ENCODE data around the gene INTU.
"Not testable (repeated sequence)": the region's sequence is repeated elsewhere in the genome, so short reads cannot be mapped to it uniquely, and the experiment has no call there.

The INTU gene

DNA sequence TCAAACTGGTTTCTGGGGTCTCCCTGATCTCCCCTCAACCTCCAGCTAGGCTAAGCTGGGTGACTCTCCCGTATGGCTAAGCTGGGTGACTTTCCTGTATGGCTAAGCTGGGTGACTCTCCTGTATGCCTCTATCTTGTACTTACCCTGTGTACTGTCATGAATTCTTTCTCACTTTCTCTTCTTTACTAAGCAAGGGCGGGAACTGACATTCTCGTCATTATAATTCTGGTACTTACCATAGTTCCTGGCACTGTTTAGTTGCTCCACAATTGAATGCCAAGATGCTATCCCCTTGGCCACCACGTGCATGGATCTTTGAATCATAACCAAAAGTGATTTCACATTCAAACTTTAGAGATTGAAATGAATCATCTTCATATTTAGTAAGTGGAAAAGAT, 8.8 kb downstream of the INTU start:
- no peaks in the 10 kb centered on the region for H3K4me1 ChIP-seq (ENCODE audit: control insufficient read depth in 1 of 2, insufficient read depth in 2 of 2, low read length in 2 of 2)
- H3K27me3 ChIP-seq (ENCODE audit: control insufficient read depth in 1 of 2, insufficient read depth in 2 of 2, low read length in 2 of 2), result no peaks in the 10 kb centered on the region
- no peak overlapping the region for H3K27ac ChIP-seq (ENCODE audit: low read depth, low read length)
- H3K9ac ChIP-seq (ENCODE audit: low read depth in 1 of 2, low read length in 2 of 2), result no peak overlapping the region
- H3K9me3 ChIP-seq (ENCODE audit: control insufficient read depth in 1 of 2, low read length in 2 of 2), result no peaks in the 10 kb centered on the region
- no peaks in the 10 kb centered on the region for H3K36me3 ChIP-seq (ENCODE audit: control insufficient read depth in 1 of 2, insufficient read depth in 2 of 2, low read length in 2 of 2)
- H3K4me3 ChIP-seq (ENCODE audit: low read depth in 1 of 2, low read length in 2 of 2), result no peak overlapping the region

DNA sequence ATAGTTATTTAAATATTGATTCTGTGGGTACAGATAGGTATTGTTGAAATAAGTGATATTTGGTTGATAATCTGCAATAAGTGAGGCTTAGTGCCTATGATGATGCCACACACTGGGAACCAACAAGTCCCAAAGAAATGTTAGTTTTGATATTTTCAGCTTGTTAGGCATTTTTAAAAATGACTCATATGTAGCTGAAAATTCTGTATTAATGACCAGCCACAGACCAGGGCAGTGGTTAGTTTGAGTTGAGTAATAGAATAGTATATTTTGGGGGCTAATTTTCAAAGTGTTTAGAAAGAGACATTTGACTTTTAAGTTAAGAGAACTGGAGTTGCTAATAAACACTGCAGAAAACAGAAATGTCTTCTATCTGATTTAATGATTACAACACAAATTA, 9.4 kb downstream of the INTU start:
- H3K36me3 ChIP-seq (ENCODE audit: control insufficient read depth in 1 of 2, insufficient read depth in 2 of 2, low read length in 2 of 2), result no peaks in the 10 kb centered on the region
- H3K27ac ChIP-seq (ENCODE audit: low read depth, low read length), result no peak overlapping the region
- no peaks in the 10 kb centered on the region for H3K4me1 ChIP-seq (ENCODE audit: control insufficient read depth in 1 of 2, insufficient read depth in 2 of 2, low read length in 2 of 2)

DNA sequence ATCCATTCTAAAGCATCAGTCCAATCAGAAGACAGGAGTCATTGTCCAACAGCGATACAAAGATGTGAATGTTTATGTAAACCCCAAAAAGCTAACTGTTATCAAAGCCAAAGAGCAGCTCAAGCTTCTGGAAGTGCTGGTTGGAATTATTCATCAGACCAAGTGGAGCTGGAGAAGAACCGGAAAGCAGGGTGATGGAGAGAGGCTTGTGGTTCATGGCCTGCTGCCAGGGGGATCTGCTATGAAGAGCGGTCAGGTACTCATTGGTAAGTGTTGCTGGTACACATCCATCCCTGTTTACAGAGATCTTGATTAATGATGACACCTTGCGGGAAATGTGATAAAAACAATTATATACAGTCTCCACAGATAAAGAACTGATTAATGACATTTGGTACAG, 11.0 kb downstream of the INTU start:
- Histone ChIP-seq H3K36me3 (ENCODE audit: control insufficient read depth in 1 of 2, insufficient read depth in 2 of 2, low read length in 2 of 2) (no peaks in the 10 kb centered on the region), H3K27ac (ENCODE audit: low read depth, low read length) (no peak overlapping the region), H3K4me1 (ENCODE audit: control insufficient read depth in 1 of 2, insufficient read depth in 2 of 2, low read length in 2 of 2) (no peaks in the 10 kb centered on the region), H3K9me3 (ENCODE audit: control insufficient read depth in 1 of 2, low read length in 2 of 2) (no peaks in the 10 kb centered on the region), H3K9ac (ENCODE audit: low read depth in 1 of 2, low read length in 2 of 2) (no peak overlapping the region), H3K4me3 (ENCODE audit: low read depth in 1 of 2, low read length in 2 of 2) (no peak overlapping the region), H3K27me3 (ENCODE audit: control insufficient read depth in 1 of 2, insufficient read depth in 2 of 2, low read length in 2 of 2) (no peaks in the 10 kb centered on the region)

More for the DNA sequence above, 9.4 kb downstream of the INTU start:
- Histone ChIP-seq H3K27me3 (ENCODE audit: control insufficient read depth in 1 of 2, insufficient read depth in 2 of 2, low read length in 2 of 2) (no peaks in the 10 kb centered on the region), H3K9ac (ENCODE audit: low read depth in 1 of 2, low read length in 2 of 2) (no peak overlapping the region), H3K4me3 (ENCODE audit: low read depth in 1 of 2, low read length in 2 of 2) (no peak overlapping the region), H3K9me3 (ENCODE audit: control insufficient read depth in 1 of 2, low read length in 2 of 2) (no peaks in the 10 kb centered on the region)

DNA sequence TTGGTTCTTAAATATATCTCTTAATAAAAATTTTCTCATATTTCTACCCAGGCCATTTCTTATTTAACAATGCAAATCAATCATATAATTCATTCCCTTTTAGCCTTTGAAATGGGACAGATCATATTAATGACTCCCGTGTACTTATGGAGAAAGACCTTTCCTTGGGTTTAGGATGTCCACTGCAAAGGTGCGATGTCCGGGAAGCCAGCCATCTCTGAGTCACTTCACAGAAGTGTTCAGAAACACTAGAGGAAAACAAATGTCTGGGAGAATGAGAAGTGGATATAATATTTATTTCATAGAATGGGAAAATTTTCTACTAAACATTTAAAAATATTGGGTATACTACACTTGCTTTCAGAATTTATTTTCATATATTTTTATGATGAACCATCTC, 15.3 kb downstream of the INTU start:
- H3K27me3 ChIP-seq (ENCODE audit: control insufficient read depth in 1 of 2, insufficient read depth in 2 of 2, low read length in 2 of 2), result no peaks in the 10 kb centered on the region
- no peaks in the 10 kb centered on the region for H3K9me3 ChIP-seq (ENCODE audit: control insufficient read depth in 1 of 2, low read length in 2 of 2)
- H3K4me3 ChIP-seq (ENCODE audit: low read depth in 1 of 2, low read length in 2 of 2), result no peak overlapping the region
- no peaks in the 10 kb centered on the region for H3K4me1 ChIP-seq (ENCODE audit: control insufficient read depth in 1 of 2, insufficient read depth in 2 of 2, low read length in 2 of 2)
- H3K36me3 ChIP-seq (ENCODE audit: control insufficient read depth in 1 of 2, insufficient read depth in 2 of 2, low read length in 2 of 2), result no peaks in the 10 kb centered on the region
- no peak overlapping the region for H3K9ac ChIP-seq (ENCODE audit: low read depth in 1 of 2, low read length in 2 of 2)
- H3K27ac ChIP-seq (ENCODE audit: low read depth, low read length), result no peak overlapping the region

DNA sequence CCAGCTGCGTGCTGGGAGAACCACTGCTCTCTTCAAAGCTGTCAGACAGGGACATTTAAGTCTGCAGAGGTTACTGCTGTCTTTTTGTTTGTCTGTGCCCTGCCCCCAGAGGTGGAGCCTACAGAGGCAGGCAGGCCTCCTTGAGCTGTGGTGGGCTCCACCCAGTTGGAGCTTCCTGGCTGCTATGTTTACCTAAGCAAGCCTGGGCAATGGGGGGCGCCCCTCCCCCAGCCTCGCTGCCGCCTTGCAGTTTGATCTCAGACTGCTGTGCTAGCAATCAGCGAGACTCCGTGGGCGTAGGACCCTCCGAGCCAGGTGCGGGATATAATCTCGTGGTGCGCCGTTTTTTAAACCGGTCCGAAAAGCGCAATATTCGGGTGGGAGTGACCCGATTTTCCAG, 22.8 kb downstream of the INTU start:
- H3K9ac ChIP-seq (ENCODE audit: low read depth in 1 of 2, low read length in 2 of 2); H3K4me1 ChIP-seq (ENCODE audit: control insufficient read depth in 1 of 2, insufficient read depth in 2 of 2, low read length in 2 of 2); H3K4me3 ChIP-seq (ENCODE audit: low read depth in 1 of 2, low read length in 2 of 2); H3K27me3 ChIP-seq (ENCODE audit: control insufficient read depth in 1 of 2, insufficient read depth in 2 of 2, low read length in 2 of 2); H3K27ac ChIP-seq (ENCODE audit: low read depth, low read length); H3K9me3 ChIP-seq (ENCODE audit: control insufficient read depth in 1 of 2, low read length in 2 of 2); H3K36me3 ChIP-seq (ENCODE audit: control insufficient read depth in 1 of 2, insufficient read depth in 2 of 2, low read length in 2 of 2): not testable (repeated sequence)

DNA sequence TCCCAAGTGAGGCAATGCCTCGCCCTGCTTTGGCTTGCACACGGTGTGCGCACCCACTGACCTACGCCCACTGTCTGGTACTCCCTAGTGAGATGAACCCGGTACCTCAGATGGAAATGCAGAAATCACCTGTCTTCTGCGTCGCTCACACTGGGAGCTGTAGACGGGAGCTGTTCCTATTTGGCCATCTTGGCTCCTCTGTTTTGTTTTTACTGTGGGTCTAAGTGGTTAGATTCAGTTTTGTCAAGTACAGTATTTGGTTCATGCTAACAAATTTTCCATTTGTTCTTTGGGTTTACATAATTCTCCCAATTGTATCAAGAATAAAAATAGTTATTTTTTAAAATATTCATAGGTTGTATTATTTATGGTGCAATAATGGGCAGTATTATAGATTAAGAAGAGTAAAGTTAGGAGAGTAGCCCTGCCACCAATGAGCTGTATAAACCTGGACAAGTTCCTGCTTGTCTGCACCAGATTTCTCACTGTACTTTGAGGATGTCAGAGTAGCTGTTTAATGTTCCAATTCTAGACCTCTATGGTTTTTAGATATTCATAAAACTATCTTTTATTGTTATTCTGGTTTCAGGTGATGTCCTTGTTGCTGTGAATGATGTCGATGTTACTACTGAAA, 23.4 kb downstream of the INTU start:
- Histone ChIP-seq H3K36me3 (ENCODE audit: control insufficient read depth in 1 of 2, insufficient read depth in 2 of 2, low read length in 2 of 2) (no peaks in the 10 kb centered on the region), H3K27ac (ENCODE audit: low read depth, low read length) (no peak overlapping the region), H3K27me3 (ENCODE audit: control insufficient read depth in 1 of 2, insufficient read depth in 2 of 2, low read length in 2 of 2) (no peaks in the 10 kb centered on the region), H3K9ac (ENCODE audit: low read depth in 1 of 2, low read length in 2 of 2) (no peak overlapping the region), H3K4me1 (ENCODE audit: control insufficient read depth in 1 of 2, insufficient read depth in 2 of 2, low read length in 2 of 2) (no peaks in the 10 kb centered on the region), H3K4me3 (ENCODE audit: low read depth in 1 of 2, low read length in 2 of 2) (no peak overlapping the region), H3K9me3 (ENCODE audit: control insufficient read depth in 1 of 2, low read length in 2 of 2) (no peaks in the 10 kb centered on the region)

DNA sequence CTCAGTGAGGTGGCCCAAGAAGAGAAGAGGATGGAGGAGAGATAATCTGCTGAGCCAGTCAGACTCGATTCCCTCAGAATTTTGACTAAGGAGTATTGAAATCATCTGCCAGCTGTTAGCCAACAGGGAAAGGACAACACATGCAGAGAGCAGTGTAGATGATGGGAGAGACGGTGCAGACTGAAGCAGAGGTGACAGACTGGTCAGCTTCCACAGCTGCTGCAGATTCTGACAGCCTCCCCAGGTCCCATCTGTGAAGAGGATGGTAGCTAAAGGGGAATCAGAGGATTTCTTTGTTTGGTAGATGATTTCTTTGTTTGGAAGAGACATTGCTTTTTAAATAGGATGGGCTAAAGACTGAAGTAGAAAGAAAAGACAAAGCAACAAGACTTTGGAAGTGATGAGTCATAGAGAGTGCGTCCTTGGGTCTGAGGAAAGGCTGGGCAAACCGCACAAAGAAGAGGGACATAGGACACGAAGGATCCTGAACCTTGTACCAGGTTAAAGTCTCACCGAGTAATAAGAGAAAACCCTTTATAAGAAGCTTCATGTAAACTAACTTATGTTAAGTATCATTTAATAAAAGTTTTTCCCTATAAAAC, 27.6 kb downstream of the INTU start:
- Histone ChIP-seq H3K27ac (ENCODE audit: low read depth, low read length) (no peak overlapping the region), H3K9ac (ENCODE audit: low read depth in 1 of 2, low read length in 2 of 2) (no peak overlapping the region), H3K9me3 (ENCODE audit: control insufficient read depth in 1 of 2, low read length in 2 of 2) (no peaks in the 10 kb centered on the region), H3K36me3 (ENCODE audit: control insufficient read depth in 1 of 2, insufficient read depth in 2 of 2, low read length in 2 of 2) (no peaks in the 10 kb centered on the region), H3K4me1 (ENCODE audit: control insufficient read depth in 1 of 2, insufficient read depth in 2 of 2, low read length in 2 of 2) (no peaks in the 10 kb centered on the region), H3K27me3 (ENCODE audit: control insufficient read depth in 1 of 2, insufficient read depth in 2 of 2, low read length in 2 of 2) (no peaks in the 10 kb centered on the region), H3K4me3 (ENCODE audit: low read depth in 1 of 2, low read length in 2 of 2) (no peak overlapping the region)

DNA sequence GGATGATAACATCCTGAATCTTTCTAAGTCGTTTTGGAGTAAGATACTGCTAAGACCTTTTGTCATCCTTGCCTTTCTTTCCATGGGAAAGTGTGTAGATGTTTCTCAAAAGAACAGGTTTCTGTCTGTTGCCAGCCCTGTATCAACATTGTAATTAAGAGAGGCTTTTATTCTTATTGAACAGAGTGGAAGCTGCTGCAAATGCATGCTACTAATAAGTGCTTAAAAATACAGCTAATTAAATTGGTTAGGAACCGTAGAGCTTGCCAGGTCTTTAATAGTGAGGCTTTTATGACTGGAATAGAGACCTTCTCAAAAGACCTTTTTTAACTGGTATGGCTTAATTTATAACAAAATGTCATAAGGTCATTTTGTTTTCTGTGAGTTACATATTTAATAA, 34.4 kb downstream of the INTU start:
- H3K9ac ChIP-seq (ENCODE audit: low read depth in 1 of 2, low read length in 2 of 2), result no peak overlapping the region
- no peak overlapping the region for H3K4me3 ChIP-seq (ENCODE audit: low read depth in 1 of 2, low read length in 2 of 2)
- no peaks in the 10 kb centered on the region for H3K4me1 ChIP-seq (ENCODE audit: control insufficient read depth in 1 of 2, insufficient read depth in 2 of 2, low read length in 2 of 2)
- H3K36me3 ChIP-seq (ENCODE audit: control insufficient read depth in 1 of 2, insufficient read depth in 2 of 2, low read length in 2 of 2), result no peaks in the 10 kb centered on the region
- H3K27me3 ChIP-seq (ENCODE audit: control insufficient read depth in 1 of 2, insufficient read depth in 2 of 2, low read length in 2 of 2), result no peaks in the 10 kb centered on the region
- no peaks in the 10 kb centered on the region for H3K9me3 ChIP-seq (ENCODE audit: control insufficient read depth in 1 of 2, low read length in 2 of 2)
- no peak overlapping the region for H3K27ac ChIP-seq (ENCODE audit: low read depth, low read length)

DNA sequence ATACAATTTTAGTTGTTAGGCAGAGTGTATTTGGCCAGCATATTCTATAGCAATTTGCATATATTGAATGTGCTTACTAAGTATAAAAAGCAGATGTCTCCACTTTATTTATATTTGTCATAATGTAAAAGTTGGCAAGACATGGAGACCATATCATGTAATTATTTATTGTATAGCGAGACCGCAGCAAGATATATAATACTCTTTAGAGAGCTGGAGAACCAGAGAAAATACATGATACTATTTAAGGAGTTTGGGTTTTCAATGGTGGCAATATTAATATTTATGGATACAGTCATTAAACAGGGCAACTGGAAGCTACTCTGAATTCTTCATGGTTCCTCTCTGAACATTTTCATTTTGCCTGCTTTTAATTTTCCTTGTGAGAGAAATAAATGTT, 35.0 kb downstream of the INTU start:
- H3K27me3 ChIP-seq (ENCODE audit: control insufficient read depth in 1 of 2, insufficient read depth in 2 of 2, low read length in 2 of 2), result no peaks in the 10 kb centered on the region
- H3K9me3 ChIP-seq (ENCODE audit: control insufficient read depth in 1 of 2, low read length in 2 of 2), result no peaks in the 10 kb centered on the region
- H3K4me1 ChIP-seq (ENCODE audit: control insufficient read depth in 1 of 2, insufficient read depth in 2 of 2, low read length in 2 of 2), result no peaks in the 10 kb centered on the region
- H3K27ac ChIP-seq (ENCODE audit: low read depth, low read length), result no peak overlapping the region
- H3K36me3 ChIP-seq (ENCODE audit: control insufficient read depth in 1 of 2, insufficient read depth in 2 of 2, low read length in 2 of 2), result no peaks in the 10 kb centered on the region
- no peak overlapping the region for H3K4me3 ChIP-seq (ENCODE audit: low read depth in 1 of 2, low read length in 2 of 2)
- no peak overlapping the region for H3K9ac ChIP-seq (ENCODE audit: low read depth in 1 of 2, low read length in 2 of 2)

DNA sequence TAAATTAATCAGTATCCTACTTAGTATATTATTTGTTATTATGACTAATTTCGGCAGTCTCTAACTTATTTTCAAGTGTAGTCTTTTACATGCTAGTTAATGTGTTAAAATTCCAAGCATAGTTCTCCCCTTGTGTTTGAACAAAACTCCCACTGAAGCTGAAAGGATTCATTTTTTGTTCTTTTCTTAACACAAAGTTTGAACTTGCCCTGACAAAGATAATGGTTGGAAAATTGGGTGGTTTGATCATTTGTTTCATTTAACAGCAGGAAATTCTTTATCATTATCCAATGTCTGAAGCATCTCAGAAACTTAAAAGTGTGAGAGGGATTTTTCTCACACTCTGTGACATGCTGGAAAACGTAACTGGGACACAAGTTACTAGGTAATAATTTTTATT, 36.0 kb downstream of the INTU start:
- Histone ChIP-seq H3K4me1 (ENCODE audit: control insufficient read depth in 1 of 2, insufficient read depth in 2 of 2, low read length in 2 of 2) (no peaks in the 10 kb centered on the region), H3K36me3 (ENCODE audit: control insufficient read depth in 1 of 2, insufficient read depth in 2 of 2, low read length in 2 of 2) (no peaks in the 10 kb centered on the region), H3K27ac (ENCODE audit: low read depth, low read length) (no peak overlapping the region), H3K9me3 (ENCODE audit: control insufficient read depth in 1 of 2, low read length in 2 of 2) (no peaks in the 10 kb centered on the region), H3K4me3 (ENCODE audit: low read depth in 1 of 2, low read length in 2 of 2) (no peak overlapping the region), H3K27me3 (ENCODE audit: control insufficient read depth in 1 of 2, insufficient read depth in 2 of 2, low read length in 2 of 2) (no peaks in the 10 kb centered on the region), H3K9ac (ENCODE audit: low read depth in 1 of 2, low read length in 2 of 2) (no peak overlapping the region)

All from duodenal mucosa (tissue), 2 donors.